Mucosa of descending colon (tissue), 3 donors: ENCODE measurements around the gene CTNNBIP1. TPM values are rescaled to one million over a fixed set of nuclear protein-coding genes. Genes with fewer than 3 reads are reported as not detected.

ENCODE experiments used
- ATAC-seq: fragments of 200-7000 bp; cut with Tn5 transposase; one replicate; pipeline ENCODE4 v1.9.1; 2020; ENCODE audit warnings: mild to moderate bottlenecking, moderate library complexity
- DNase-seq, 3 donors: peaks; one replicate each; pipeline ENCODE4 v3.0.0-alpha.2; 2020
- H3K36me3 ChIP-seq: fragments of 200-600 bp; one replicate; pipeline ENCODE4 v1.8.0; 2021; ENCODE audit warnings: low read depth, mild to moderate bottlenecking
- H3K4me1 ChIP-seq: fragments of 200-600 bp; one replicate; pipeline ENCODE4 v1.8.0; 2021; ENCODE audit warnings: low read depth, mild to moderate bottlenecking
- H3K4me3 ChIP-seq: fragments of 200-600 bp; one replicate; pipeline ENCODE4 v1.8.0; 2021; ENCODE audit warnings: mild to moderate bottlenecking
- H3K9me3 ChIP-seq: fragments of 200-600 bp; one replicate; pipeline ENCODE4 v1.8.0; 2021; ENCODE audit warnings: mild to moderate bottlenecking
- CTCF ChIP-seq: fragments of 200-600 bp; IDR thresholded peaks from one replicate; pipeline ENCODE4 v1.8.0; 2022; ENCODE audit warnings: antibody characterized with exemption, mild to moderate bottlenecking
- intact Hi-C, 2 donors: fragments of 100-400 bp; cut with DNase I in 1 of 2; cut with micrococcal nuclease in 1 of 2; formaldehyde crosslinking; loops; one replicate each; pipeline versions ENCODE4 v1.11.0 to v1.11.1; 2022; cut with DNase I, micrococcal nuclease
- total RNA-seq, 3 donors: library from RNA; stranded (reverse); fragmentation: NEBNext Ultra II Directional in 2 of 3; extraction: Animal tissue kit (Norgen Biotek cat#: 25700) in 2 of 3; gene quantifications; one replicate each; pipeline versions ENCODE4 v1.2.1 to v1.2.4, GENCODE V29; 2021 to 2023
- donor health status: DM: no; HTN: no; CAD: no; lungs with moderate emphysema.
- donor health status: DM: no; HTN: no; CAD: no.
- donor health status: DM: no; HTN: yes; CAD: no.

Gene CTNNBIP1
- total RNA-seq, 3 donors from 2014 or later: 20.0 to 24.4 (median 23.3) TPM

DNA sequence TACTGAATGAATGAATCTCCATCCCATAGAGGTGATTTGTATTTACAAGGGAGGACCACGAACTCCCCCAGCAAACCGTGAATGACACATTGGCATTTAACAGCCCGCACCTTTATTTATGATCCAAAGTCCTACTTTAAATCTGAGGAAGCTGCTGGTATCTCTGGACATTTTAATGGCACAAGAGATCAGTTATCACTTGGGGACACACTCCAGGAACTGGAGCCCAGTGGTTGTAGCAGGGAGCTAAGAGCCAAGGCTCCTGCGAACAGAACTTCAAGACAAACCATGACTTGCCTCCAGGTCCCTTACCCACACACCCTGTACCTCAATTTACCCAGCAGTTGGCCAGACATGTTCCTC is 1.2 kb downstream of the CTNNBIP1 start:
- H3K9me3 ChIP-seq: no peaks in the 10 kb centered on the region
- H3K4me1 ChIP-seq: peaks cover 29% of the 10 kb centered on the region
- intact Hi-C loops: no loop called here
- no peak overlapping the region for H3K4me3 ChIP-seq
- TF ChIP-seq CTCF: no peak
- no peak for ATAC-seq
- DNase-seq: no peak
- no peaks in the 10 kb centered on the region for H3K36me3 ChIP-seq

GRCh38 chr1:9907441-9907840 is 2.6 kb downstream of the CTNNBIP1 start:
- no peak for ATAC-seq
- TF ChIP-seq CTCF: no peak
- Histone ChIP-seq H3K9me3 (no peaks in the 10 kb centered on the region), H3K4me1 (peaks cover 28% of the 10 kb centered on the region), H3K4me3 (no peak overlapping the region), H3K36me3 (no peaks in the 10 kb centered on the region)
- intact Hi-C loops: no loop called here
- no peak for DNase-seq

DNA sequence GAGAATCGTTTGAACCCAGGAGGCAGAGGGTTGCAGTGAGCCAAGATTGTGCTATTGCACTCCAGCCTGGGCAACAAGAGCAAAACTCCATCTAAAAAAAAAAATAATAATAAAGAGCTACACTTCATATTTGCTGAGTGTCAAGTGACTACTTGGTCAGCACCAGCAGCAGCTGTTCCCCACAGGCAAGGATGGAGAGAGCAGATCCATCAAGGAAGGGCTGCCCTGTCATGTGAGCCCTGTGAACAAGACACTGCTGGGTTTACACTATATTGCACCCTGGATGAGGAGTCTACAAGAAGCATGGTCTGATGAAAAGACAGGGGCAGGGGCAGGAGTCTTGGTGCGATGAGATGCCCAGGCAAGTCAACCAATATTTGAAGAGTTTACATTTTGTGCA is 3.6 kb downstream of the CTNNBIP1 start:
- Histone ChIP-seq H3K9me3 (no peaks in the 10 kb centered on the region), H3K4me1 (peaks cover 22% of the 10 kb centered on the region), H3K4me3 (no peak overlapping the region), H3K36me3 (no peaks in the 10 kb centered on the region)
- DNase-seq (no peak), ATAC-seq (no peak)
- no peak for TF ChIP-seq CTCF
- intact Hi-C loops: no loop called here

DNA sequence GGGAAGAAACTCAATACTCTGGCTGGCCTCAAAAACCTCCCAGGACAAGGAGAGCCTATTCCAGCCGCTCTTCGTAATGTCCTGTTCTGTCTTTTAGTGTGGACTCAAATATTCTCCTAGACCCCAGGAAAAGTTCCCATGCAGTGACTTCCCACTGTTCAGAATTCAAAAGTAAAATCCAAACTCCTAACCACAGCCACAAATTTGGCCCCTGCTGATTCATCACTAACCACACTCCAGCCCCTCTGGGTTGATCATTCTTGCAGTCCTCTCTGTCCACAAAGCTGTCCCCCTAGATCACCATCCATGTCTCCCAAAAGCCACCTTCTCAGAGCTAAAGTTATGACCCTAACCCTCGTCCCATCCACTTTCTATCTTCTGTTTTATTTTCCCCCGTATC is 5.1 kb downstream of the CTNNBIP1 start:
- Histone ChIP-seq H3K4me3 (no peak overlapping the region), H3K4me1 (peaks cover 32% of the 10 kb centered on the region), H3K9me3 (no peaks in the 10 kb centered on the region), H3K36me3 (no peaks in the 10 kb centered on the region)
- no peak for TF ChIP-seq CTCF
- ATAC-seq (no peak), DNase-seq (no peak)
- intact Hi-C loops: no loop called here

GRCh38 chr1:9904596-9904995 is 5.5 kb downstream of the CTNNBIP1 start:
- ATAC-seq: no peak
- Histone ChIP-seq H3K4me1 (peaks cover 35% of the 10 kb centered on the region), H3K4me3 (no peak overlapping the region), H3K9me3 (no peaks in the 10 kb centered on the region), H3K36me3 (no peaks in the 10 kb centered on the region)
- intact Hi-C loops: no loop called here
- DNase-seq: no peak
- no peak for TF ChIP-seq CTCF

DNA sequence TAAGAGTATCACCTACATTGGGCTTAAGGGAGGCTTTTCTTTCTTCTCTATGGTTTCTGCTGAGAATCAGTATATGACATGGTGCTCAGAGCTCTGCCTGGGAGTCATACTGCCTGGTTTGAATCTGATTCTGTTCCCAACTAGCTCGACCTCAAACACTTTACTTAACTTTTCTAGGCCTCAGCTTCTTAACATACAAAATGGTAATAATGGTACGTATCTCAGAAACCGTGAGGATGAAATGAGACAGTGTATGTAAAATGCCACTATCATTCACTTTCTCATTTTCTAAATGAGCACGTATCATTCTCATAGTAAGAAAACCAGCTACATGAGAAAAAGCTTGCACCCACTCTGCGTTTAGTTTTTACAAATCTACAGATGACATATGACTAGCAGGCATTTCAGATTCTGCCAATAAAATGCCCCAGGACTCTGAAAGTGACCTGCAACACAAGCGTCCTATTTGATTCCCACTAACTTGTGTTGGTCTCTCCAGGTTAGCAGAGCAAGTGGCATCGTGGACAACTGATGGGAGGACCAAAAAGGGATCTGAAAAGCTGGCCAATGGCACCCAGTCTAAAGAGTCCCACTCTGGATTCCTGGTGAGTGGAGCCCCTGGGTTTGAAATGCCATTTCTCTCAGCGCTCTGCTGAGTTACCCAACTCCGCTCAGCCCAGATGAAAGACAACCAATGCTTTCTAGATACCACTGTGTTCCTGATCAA is 6.1 kb downstream of the CTNNBIP1 start:
- no peaks in the 10 kb centered on the region for H3K36me3 ChIP-seq
- no peak for TF ChIP-seq CTCF
- ATAC-seq (no peak), DNase-seq (no peak)
- no peaks in the 10 kb centered on the region for H3K9me3 ChIP-seq
- peaks cover 34% of the 10 kb centered on the region for H3K4me1 ChIP-seq
- no peak overlapping the region for H3K4me3 ChIP-seq
- intact Hi-C loops: no loop called here
